HUES48 (cell line): Measurements from ENCODE around the gene CFL1.
"Not testable (repeated sequence)": the region's sequence is repeated elsewhere in the genome, so short reads cannot be mapped to it uniquely, and the experiment has no call there.

Experiments used
- H3K27ac ChIP-seq: one replicate; pipeline ENCODE4 v1.7.0; 2013; ENCODE audit warnings: low read depth, low read length, inconsistent platforms
- H3K27me3 ChIP-seq: 2 replicates; pipeline ENCODE4 v1.6.1; 2013; ENCODE audit warnings: mild to moderate bottlenecking, low read length; ENCODE audit not compliant: control insufficient read depth, insufficient read depth
- H3K36me3 ChIP-seq: 2 replicates; pipeline ENCODE4 v1.6.1; 2013; ENCODE audit warnings: low read length; ENCODE audit not compliant: control insufficient read depth, insufficient read depth
- H3K4me1 ChIP-seq: 2 replicates; pipeline ENCODE4 v1.6.1; 2013; ENCODE audit warnings: mild to moderate bottlenecking, low read length; ENCODE audit not compliant: control insufficient read depth, insufficient read depth
- H3K4me3 ChIP-seq: 2 replicates; pipeline ENCODE4 v1.5.1; 2013; ENCODE audit warnings: mild to moderate bottlenecking, low read depth, low read length
- H3K9ac ChIP-seq: 2 replicates; pipeline ENCODE4 v1.6.1; 2013; ENCODE audit warnings: mild to moderate bottlenecking, low read depth, low read length, moderate library complexity
- H3K9me3 ChIP-seq: 2 replicates; pipeline ENCODE4 v1.6.1; 2013; ENCODE audit warnings: low read length; ENCODE audit not compliant: control insufficient read depth, insufficient read depth

Gene CFL1

DNA sequence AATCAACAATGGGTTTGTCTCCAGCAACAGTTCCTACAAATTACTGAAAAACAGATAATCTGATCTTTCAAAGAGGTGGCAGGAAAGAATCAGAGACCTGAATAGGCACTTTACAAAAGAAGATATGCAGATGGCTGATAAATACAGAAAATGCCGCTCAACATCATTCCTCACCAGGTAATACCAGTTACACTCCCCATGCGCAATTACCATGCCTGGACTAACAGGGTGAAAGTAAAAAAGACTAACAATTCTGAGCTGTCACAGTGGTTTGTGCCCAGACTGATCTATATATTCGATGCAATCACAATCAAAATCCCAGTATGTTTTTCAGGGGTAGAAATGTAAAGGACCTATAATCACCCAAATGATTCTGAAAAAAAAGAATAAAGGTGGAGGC, 14.2 kb downstream of the CFL1 start:
- no peaks in the 10 kb centered on the region for H3K27me3 ChIP-seq
- no peaks in the 10 kb centered on the region for H3K9me3 ChIP-seq
- no peak overlapping the region for H3K4me3 ChIP-seq
- no peaks in the 10 kb centered on the region for H3K4me1 ChIP-seq
- H3K9ac ChIP-seq = no peak overlapping the region
- no peak overlapping the region for H3K27ac ChIP-seq
- no peaks in the 10 kb centered on the region for H3K36me3 ChIP-seq

DNA sequence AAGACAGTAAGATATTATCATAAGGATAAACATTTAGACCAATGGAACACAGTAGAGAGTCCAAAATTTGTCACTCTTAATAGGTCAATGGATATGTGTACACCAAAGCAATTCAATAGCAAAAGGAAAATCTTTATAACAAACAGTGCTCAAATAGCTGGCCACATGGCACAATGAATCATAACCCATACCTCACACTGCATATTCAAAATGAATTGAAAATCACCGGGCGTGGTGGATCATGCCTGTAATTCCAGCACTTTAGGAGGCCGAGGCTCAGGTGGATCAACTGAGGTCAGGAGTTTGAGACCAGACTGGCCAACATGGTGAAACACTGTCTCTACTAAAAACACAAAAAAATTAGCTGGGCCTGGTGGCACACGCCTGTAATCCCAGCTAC, 15.8 kb downstream of the CFL1 start:
- H3K4me3 ChIP-seq = no peak overlapping the region
- H3K36me3 ChIP-seq = no peaks in the 10 kb centered on the region
- H3K4me1 ChIP-seq = no peaks in the 10 kb centered on the region
- H3K27me3 ChIP-seq = no peaks in the 10 kb centered on the region
- no peak overlapping the region for H3K9ac ChIP-seq
- no peaks in the 10 kb centered on the region for H3K9me3 ChIP-seq
- no peak overlapping the region for H3K27ac ChIP-seq

DNA sequence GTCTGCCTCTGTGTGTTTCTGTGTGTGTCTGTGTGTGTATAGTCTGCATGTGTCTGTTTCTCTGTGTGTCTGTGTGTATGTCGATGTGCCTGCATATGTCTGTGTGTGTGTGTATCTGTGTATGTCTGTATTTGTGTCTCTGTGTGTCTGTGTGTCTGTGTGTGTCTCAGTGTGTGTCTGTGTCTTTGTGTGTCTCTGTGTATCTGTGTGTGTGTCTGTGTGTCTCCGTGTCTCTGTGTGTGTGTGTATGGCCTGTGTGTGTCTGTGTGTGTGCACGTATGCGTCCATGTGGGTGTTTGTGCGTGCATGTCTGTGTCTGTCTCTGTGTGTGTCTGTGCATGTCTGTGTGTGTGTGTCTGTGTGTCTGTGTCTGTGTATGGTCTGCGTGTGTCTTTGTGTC, 23.8 kb downstream of the CFL1 start:
- Histone ChIP-seq H3K36me3 (no peaks in the 10 kb centered on the region), H3K27me3 (peaks cover 18% of the 10 kb centered on the region), H3K27ac (no peak overlapping the region), H3K9ac (0 out of 2 replicates have a peak overlapping the region, but pooled peaks have one; percentile 79), H3K9me3 (no peaks in the 10 kb centered on the region), H3K4me3 (peak overlapping the region; percentile 67), H3K4me1 (peaks cover 6% of the 10 kb centered on the region)

DNA sequence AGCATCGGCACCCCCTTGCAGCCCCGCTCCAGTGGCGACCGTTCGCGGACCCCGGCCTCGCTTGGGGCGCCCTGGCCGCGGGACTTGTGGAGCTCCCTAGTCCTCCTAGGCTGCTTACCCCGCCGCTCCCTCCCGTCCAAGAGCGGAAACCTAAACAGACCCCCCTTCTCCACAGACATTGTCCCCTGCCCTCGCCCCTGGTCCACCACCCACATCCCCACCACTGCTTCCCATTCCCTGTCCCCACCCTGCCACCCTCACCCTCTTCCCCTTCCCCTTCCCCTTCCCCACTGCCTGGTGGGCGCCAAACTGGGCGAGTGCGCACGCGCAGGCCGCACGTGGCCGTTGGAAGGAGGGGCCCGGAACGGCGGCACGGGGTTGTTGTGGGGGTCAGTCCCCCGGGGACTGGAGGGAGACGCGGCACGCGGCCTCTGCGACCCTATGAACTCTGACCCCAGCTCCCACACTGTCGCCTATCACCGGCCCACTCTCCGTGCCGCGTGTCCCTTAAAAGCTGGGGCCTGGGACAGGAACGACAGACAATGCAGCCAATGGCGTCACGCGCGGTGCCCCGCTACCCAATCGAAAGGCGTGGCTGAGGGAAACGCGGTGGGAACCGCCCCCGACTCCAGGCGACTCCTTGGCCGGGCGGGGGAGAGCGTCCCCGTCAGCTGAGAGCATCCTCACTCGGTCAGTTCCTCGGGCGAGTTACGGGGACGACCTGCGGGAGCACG, 24.5 kb downstream of the CFL1 start, which contains the start of gene SNX32:
Gene SNX32 (plus strand): TSS at position 667 of the 734 bp plus-strand sequence. CDS start 103 bp downstream, outside the sequence.
- peak within 1 kb of the TSS; percentile 64 for H3K27ac ChIP-seq
- no peaks in the 10 kb centered on the region for H3K9me3 ChIP-seq
- peaks cover 6% of the 10 kb centered on the region for H3K4me1 ChIP-seq
- peak within 1 kb of the TSS; percentile 79 for H3K9ac ChIP-seq
- H3K4me3 ChIP-seq = peak within 1 kb of the TSS; percentile 67
- no peaks in the 10 kb centered on the region for H3K36me3 ChIP-seq
- peaks cover 18% of the 10 kb centered on the region for H3K27me3 ChIP-seq

DNA sequence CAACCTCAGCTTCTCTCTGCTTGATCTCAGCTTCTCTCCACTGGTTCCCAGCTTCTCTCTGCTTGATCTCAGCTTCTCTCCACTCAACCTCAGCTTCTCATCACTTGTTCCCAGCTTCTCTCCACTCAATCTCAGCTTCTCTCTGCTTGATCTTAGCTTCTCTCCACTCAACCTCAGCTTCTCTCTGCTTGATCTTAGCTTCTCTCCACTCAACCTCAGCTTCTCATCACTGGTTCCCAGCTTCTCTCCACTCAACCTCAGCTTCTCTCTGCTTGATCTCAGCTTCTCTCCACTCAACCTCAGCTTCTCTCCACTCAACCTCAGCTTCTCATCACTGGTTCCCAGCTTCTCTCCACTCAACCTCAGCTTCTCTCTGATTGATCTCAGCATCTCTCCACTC, 25.7 kb downstream of the CFL1 start:
- H3K4me1 ChIP-seq, H3K36me3 ChIP-seq, H3K9ac ChIP-seq, H3K4me3 ChIP-seq, H3K9me3 ChIP-seq, H3K27ac ChIP-seq: not testable (repeated sequence)
- peaks cover 18% of the 10 kb centered on the region for H3K27me3 ChIP-seq

DNA sequence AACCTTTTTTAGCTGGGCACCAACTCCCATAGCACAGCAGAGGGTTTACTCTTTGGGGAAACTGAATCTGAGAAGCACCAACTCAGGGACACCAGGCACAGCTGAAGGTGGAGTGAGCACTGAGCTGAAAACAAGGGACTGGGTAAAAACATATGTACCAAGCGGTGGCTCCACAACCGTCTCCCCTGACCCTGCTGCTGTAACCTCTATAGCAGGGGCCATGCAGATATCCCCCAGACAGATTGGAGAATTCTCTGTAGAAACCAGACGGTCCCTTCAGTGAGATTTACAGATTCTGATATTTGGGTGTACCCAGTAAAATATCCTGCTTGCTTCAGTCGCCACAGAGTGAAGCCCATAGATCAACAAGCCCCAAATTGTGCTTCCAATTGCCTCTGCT, 28.5 kb downstream of the CFL1 start:
- Histone ChIP-seq H3K4me1 (peaks cover 5% of the 10 kb centered on the region), H3K36me3 (no peaks in the 10 kb centered on the region), H3K4me3 (no peak overlapping the region), H3K27me3 (peaks cover 18% of the 10 kb centered on the region), H3K27ac (no peak overlapping the region), H3K9ac (no peak overlapping the region), H3K9me3 (no peaks in the 10 kb centered on the region)

DNA sequence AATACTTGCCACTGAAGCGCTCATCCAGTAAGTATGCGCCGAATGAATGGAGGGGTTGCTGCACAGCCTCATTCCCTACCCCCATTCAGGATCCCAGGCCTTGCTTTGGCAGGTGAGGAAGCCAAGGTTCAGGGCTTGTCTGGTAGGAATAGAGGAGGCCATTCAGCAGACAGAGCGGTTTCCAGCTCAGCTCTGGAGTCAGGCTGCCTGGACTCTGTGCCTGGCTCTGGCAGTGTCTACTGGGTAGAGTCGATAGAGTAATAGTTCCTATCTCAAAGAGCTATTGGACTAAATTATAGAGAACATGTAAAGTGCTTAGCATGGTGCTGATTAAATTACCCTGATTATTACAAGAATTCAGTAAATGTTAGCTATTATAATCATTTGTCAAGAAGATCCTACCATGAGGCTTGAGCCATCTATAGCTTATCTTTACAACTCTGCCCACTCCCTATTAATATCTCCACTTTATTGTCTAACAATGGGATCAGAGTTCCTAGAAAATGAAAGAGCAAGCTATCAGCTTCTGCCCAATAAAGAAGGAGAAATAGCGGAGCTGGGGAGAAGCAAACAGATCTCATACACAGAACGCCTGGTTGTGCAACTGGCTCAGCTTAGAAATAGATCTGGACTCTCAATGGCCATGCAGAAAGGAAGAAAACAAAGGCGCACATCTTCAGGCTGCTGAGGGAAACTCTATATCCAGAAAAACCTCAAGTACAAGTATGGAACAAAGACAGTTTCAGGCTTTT, 30.8 kb downstream of the CFL1 start:
- Histone ChIP-seq H3K27me3 (0 out of 2 replicates have a peak, but pooled peaks cover 3% of the 10 kb centered on the region), H3K9me3 (no peaks in the 10 kb centered on the region), H3K4me3 (no peak overlapping the region), H3K36me3 (no peaks in the 10 kb centered on the region), H3K4me1 (no peaks in the 10 kb centered on the region), H3K27ac (no peak overlapping the region), H3K9ac (no peak overlapping the region)

DNA sequence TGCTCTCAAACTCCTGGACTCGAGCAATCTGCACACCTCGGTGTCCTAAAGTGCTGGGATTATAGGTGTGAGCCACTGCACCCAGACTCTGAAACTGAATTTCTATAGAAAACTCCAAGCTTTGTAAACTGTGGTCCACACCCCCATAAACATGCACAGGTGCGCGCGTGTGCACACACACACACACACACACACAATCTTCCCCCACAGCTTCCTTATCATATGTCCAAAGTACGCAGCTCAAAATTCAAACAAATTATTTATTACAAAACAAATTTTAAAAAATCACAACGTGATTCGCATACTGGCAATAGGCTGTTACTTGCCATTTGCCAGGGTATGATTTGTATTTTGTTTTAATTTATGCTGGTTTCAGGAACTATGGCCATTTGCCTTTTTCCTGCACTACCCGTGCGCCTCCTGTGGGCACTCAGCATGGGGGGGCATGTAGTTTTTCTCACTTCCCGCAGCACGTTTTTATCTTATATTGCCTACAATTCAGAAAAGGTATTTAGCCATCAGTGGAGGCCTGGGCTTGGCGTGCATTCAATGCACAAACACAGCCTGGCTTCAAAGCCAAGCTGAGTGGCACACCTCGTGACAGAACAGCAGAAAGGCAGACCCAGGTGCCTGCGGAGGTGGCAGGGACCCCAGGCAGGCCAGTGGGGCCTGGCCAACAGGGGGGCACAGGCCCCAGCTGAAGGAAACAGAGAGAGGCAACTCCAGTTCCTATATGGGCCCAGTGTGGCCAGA, 35.0 kb downstream of the CFL1 start:
- Histone ChIP-seq H3K27me3 (peaks cover under 1% of the 10 kb centered on the region; the same call in 1 of the 2 replicates), H3K27ac (no peak overlapping the region), H3K9ac (no peak overlapping the region), H3K4me3 (no peak overlapping the region), H3K36me3 (no peaks in the 10 kb centered on the region), H3K9me3 (no peaks in the 10 kb centered on the region), H3K4me1 (no peaks in the 10 kb centered on the region)

DNA sequence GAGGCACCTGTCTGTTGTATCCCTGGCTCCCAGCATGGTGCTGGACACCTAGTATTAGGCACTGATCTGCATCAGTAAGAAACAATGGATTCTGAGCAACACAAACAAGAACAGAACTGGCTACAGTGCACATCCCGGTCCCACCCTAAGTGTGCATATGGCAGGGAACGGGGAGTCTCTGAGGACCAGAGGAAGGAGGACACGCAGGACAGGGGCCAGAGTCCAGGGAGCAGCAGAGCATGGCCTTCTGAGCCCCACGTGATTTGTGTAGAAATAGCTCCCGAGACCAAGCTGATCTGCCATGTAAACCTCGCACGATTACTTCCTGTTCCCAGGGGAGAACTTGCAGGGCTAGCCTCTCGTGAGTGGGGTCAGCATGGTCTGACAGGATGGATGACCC, 36.9 kb downstream of the CFL1 start:
- H3K9ac ChIP-seq = no peak overlapping the region

DNA sequence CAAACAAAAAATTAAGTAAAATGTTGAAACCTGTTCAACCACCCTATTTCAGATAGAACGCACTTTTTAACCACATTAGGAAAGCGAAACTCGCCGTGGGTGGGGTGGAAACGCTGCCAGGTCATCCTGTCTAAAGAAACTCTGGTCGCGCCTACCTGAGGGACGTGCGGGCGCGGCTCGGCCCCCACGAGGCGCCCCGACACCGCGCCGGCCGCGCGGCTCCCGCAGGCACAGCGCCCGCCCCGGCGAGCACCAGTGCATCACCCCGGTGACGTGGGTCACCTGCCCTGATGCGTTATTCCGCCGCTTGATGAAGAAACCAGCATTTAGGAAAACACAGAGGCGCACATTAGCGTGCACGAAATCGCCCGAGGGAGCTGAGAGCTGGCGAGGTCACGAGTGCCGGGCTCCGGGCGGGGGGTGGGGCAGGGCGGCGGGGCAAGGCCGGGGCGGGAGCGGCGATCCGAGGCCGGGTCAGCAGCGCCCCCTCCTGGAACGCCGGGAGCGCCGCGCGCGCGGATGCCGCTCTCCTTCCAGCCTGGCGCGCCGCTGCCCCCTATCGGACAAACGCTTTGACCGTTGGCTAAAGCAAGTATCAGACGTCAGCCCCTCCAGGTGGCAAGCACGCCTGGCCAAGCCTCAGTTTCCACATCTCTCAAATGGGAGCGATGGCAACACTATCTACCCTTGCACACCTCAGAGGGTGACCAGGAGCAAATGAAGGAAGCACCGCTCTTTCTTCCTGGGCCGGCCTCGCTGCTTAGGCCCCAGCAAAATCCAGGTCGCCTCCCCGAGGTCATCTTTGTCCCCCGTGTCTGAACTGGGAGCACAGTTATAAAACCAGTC, 39.9 kb downstream of the CFL1 start:
- Histone ChIP-seq H3K4me3 (peak overlapping the region; percentile 76), H3K9me3 (no peaks in the 10 kb centered on the region), H3K36me3 (no peaks in the 10 kb centered on the region), H3K27me3 (peaks cover 8% of the 10 kb centered on the region), H3K4me1 (peaks cover 2% of the 10 kb centered on the region; the same call in 1 of the 2 replicates), H3K27ac (no peak overlapping the region), H3K9ac (peak overlapping the region; percentile 62)

More for the DNA sequence above, 36.9 kb downstream of the CFL1 start:
- Histone ChIP-seq H3K36me3 (no peaks in the 10 kb centered on the region), H3K9me3 (no peaks in the 10 kb centered on the region), H3K4me3 (no peak overlapping the region), H3K4me1 (peaks cover 2% of the 10 kb centered on the region; the same call in 1 of the 2 replicates), H3K27ac (no peak overlapping the region), H3K27me3 (peaks cover 8% of the 10 kb centered on the region)
